Keratinocyte (primary cell): ENCODE measurements around the gene HEPHL1. TPM values are rescaled to one million over a fixed set of nuclear protein-coding genes. Genes with fewer than 3 reads are reported as not detected.
A peak's percentile ranks its signal among the peaks of the same experiment; 100 is the strongest.

Source experiments
- DNase-seq: peaks from one replicate; pipeline ENCODE4 v3.0.0-alpha.2; 2011; ENCODE audit warnings: low read depth, missing footprints, low spot score
- FAIRE-seq: peaks from 2 replicates; lab custom pipeline; 2011; peaks lifted over from hg19 to GRCh38; lab: Jason Lieb, UNC
- H2AFZ ChIP-seq: 2 replicates; pipeline ENCODE4 v1.6.0; 2012; ENCODE audit warnings: low read length, control low read depth, inconsistent platforms; ENCODE audit not compliant: control insufficient read depth
- H3K27ac ChIP-seq: 2 replicates; pipeline ENCODE4 v1.5.1; 2011; ENCODE audit warnings: low read length; ENCODE audit not compliant: control insufficient read depth, insufficient read depth
- H3K27me3 ChIP-seq: 3 replicates; pipeline ENCODE4 v1.6.0; 2011; ENCODE audit warnings: low read length; ENCODE audit not compliant: control insufficient read depth, insufficient read depth; ENCODE audit errors: extremely low read depth
- H3K36me3 ChIP-seq, 2 experiments: 2 replicates in 1 of 2; 3 replicates in 1 of 2; pipeline ENCODE4 v1.5.1; 2011; ENCODE audit warnings: low read length in 2 of 2, mild to moderate bottlenecking in 1 of 2; ENCODE audit not compliant: control insufficient read depth in 2 of 2, insufficient read depth in 2 of 2; ENCODE audit errors: extremely low read depth in 1 of 2
- H3K4me1 ChIP-seq: 3 replicates; pipeline ENCODE4 v1.5.1; 2011; ENCODE audit warnings: low read length; ENCODE audit not compliant: control insufficient read depth, insufficient read depth; ENCODE audit errors: extremely low read depth
- H3K4me2 ChIP-seq: 3 replicates; pipeline ENCODE4 v1.6.0; 2011; ENCODE audit warnings: low read depth, low read length; ENCODE audit not compliant: control insufficient read depth, insufficient read depth; ENCODE audit errors: extremely low read depth
- H3K4me3 ChIP-seq, 3 experiments: fragments of 200-600 bp in 1 of 3; sonication (generic) in 1 of 3; 2 replicates in 2 of 3; 3 replicates in 1 of 3; pipeline ENCODE4 v1.5.1; 2011 to 2016; ENCODE audit warnings: low read length in 3 of 3, mild to moderate bottlenecking in 3 of 3, control low read depth in 2 of 3, inconsistent platforms in 1 of 3, low read depth in 1 of 3, mixed read lengths in 1 of 3, mixed run types in 1 of 3, moderate library complexity in 1 of 3; ENCODE audit not compliant: control insufficient read depth in 2 of 3, insufficient read depth in 2 of 3; ENCODE audit errors: extremely low read depth in 1 of 3
- H3K79me2 ChIP-seq: 2 replicates; pipeline ENCODE4 v1.6.0; 2012; ENCODE audit warnings: low read length; ENCODE audit not compliant: control insufficient read depth, insufficient read depth
- H3K9ac ChIP-seq: 3 replicates; pipeline ENCODE4 v1.6.0; 2011; ENCODE audit warnings: low read length; ENCODE audit not compliant: control insufficient read depth, insufficient read depth; ENCODE audit errors: extremely low read depth
- H3K9me1 ChIP-seq: 3 replicates; pipeline ENCODE4 v1.6.0; 2011; ENCODE audit warnings: low read length; ENCODE audit not compliant: control insufficient read depth, insufficient read depth; ENCODE audit errors: extremely low read depth
- H3K9me3 ChIP-seq: 2 replicates; pipeline ENCODE4 v1.5.1; 2012; ENCODE audit warnings: low read depth, low read length; ENCODE audit not compliant: control insufficient read depth
- H4K20me1 ChIP-seq: 3 replicates; pipeline ENCODE4 v1.6.0; 2011; ENCODE audit warnings: low read length; ENCODE audit not compliant: control insufficient read depth, insufficient read depth; ENCODE audit errors: extremely low read depth
- EZH2 ChIP-seq: IDR thresholded peaks from one replicate; pipeline ENCODE4 v1.6.1; 2012; ENCODE audit warnings: inconsistent platforms, mild to moderate bottlenecking, low read length, moderate library complexity
- dilution Hi-C: fragments of 300-500 bp; cut with MboI; formaldehyde crosslinking; loops from one replicate; pipeline ENCODE4 v1.7.0; 2020; ENCODE audit warnings: low sequenced_read_pairs; ENCODE audit not compliant: extremely low pct_ligation_motif_present
- polyA plus RNA-seq, 5 experiments: library from polyadenylated mRNA; depleted of rRNA in 3 of 5; stranded (reverse) in 3 of 5; stranded (forward) in 1 of 5; unstranded in 1 of 5; fragments of >200 nt; gene quantifications; 1 replicate in 1 of 5; 2 replicates in 3 of 5; 3 replicates in 1 of 5; pipeline versions ENCODE4 v1.2.1 to v1.2.3, GENCODE V29; 2011 to 2012; ENCODE audit warnings: missing spikeins in 2 of 5, low read depth in 1 of 5, low replicate concordance in 1 of 5
- TF ChIP-seq, protein P1 (sequence below), 3 experiments: IDR thresholded peaks in 1 of 3; conservative IDR thresholded peaks in 1 of 3; optimal IDR thresholded peaks in 1 of 3; 2 replicates in 2 of 3; 3 replicates in 1 of 3; pipeline versions ENCODE3 to v1.5.1; 2011; ENCODE audit warnings: low read length in 3 of 3, mild to moderate bottlenecking in 3 of 3, moderate library complexity in 2 of 3, control low read depth in 1 of 3, inconsistent platforms in 1 of 3; ENCODE audit not compliant: insufficient read depth in 2 of 3; ENCODE audit errors: extremely low read depth in 1 of 3

The HEPHL1 gene
- polyA plus RNA-seq, 1 donor (not counting 4 experiments of a cell fraction or from before 2014, with no cell fraction given) = 138 TPM

DNA sequence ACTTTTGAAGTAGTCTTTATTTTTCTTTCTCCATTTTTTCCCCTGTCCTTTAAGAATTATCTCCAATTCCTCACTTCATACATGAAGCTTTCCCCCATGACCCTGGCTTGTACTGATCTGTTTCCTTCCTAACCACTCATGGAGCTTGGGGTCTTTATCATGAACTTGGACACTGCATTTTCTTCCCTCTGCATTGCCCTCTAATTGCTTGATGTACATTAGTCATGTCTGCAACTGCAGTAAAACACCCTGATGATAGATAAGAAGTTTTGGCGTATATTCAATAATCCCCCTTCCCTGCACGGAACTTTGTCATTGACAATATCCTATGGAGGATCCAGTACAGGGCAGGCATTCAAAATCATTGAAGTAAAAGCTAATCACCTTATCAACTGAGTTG, 3.4 kb downstream of the HEPHL1 start:
- Histone ChIP-seq H3K9me3 (no peaks in the 10 kb centered on the region), H3K79me2 (peaks cover 68% of the 10 kb centered on the region), H2AFZ (no peak overlapping the region), H3K9ac (no peak overlapping the region), H3K36me3 (no peaks in the 10 kb centered on the region), H3K27ac (no peak overlapping the region), H3K27me3 (no peaks in the 10 kb centered on the region), H3K4me1 (peaks cover 55% of the 10 kb centered on the region), H3K4me2 (no peak overlapping the region), H3K4me3 (no peak overlapping the region), H4K20me1 (no peaks in the 10 kb centered on the region), H3K9me1 (no peaks in the 10 kb centered on the region)
- TF ChIP-seq EZH2 = no peak
- TF ChIP-seq, protein P1, sequence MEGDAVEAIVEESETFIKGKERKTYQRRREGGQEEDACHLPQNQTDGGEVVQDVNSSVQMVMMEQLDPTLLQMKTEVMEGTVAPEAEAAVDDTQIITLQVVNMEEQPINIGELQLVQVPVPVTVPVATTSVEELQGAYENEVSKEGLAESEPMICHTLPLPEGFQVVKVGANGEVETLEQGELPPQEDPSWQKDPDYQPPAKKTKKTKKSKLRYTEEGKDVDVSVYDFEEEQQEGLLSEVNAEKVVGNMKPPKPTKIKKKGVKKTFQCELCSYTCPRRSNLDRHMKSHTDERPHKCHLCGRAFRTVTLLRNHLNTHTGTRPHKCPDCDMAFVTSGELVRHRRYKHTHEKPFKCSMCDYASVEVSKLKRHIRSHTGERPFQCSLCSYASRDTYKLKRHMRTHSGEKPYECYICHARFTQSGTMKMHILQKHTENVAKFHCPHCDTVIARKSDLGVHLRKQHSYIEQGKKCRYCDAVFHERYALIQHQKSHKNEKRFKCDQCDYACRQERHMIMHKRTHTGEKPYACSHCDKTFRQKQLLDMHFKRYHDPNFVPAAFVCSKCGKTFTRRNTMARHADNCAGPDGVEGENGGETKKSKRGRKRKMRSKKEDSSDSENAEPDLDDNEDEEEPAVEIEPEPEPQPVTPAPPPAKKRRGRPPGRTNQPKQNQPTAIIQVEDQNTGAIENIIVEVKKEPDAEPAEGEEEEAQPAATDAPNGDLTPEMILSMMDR (optimal IDR thresholded peaks at IDR 0.05 in 1 of 3, IDR thresholded peaks at IDR 0.05 in 1 of 3, conservative IDR thresholded peaks at IDR 0.05 in 1 of 3; ENCODE audit: extremely low read depth in 1 of 3, insufficient read depth in 2 of 3, low read length in 3 of 3) = no peak
- FAIRE-seq (peak; percentile 26), DNase-seq (no peak)
- dilution Hi-C loops = no loop called here

DNA sequence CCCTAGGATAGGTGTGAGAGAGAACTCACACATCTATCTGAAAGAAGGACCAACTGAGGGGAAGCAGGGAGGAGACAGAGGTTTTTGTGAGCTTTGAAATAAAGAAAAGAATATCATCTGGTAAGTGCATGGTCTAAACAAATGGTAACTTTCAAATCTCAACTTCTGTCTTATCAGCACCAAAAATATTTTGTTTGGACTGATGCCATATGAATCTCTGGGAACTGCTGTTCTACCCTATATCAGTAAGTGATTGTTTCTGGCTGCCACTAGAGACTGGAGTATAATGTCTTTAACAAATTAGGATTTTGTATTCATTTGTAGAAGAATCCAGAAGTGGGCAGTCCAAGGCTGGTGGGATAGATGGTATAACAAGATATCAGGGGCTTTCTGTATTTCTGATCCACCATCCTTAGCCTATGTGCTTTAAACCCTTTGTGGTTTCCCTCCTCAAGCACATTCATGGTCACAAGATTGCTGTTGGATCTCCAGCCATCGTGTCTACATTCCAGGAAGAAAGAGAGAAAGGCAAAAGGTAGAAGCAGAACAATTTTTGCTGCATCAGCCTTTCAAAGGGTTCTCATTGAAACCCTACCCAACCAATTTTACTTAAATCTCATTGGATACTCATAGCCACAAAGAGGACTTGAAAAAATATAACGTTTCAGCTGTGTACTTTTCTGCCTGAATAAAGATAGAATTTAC, 4.7 kb downstream of the HEPHL1 start:
- Histone ChIP-seq H3K4me1 (peaks cover 52% of the 10 kb centered on the region), H2AFZ (no peak overlapping the region), H3K4me2 (no peak overlapping the region), H3K79me2 (peaks cover 78% of the 10 kb centered on the region), H3K9ac (no peak overlapping the region), H3K9me1 (no peaks in the 10 kb centered on the region), H3K27ac (no peak overlapping the region), H3K36me3 (peaks cover 0 to 2% of the 10 kb centered on the region in 2 experiments), H4K20me1 (no peaks in the 10 kb centered on the region), H3K4me3 (no peak overlapping the region), H3K9me3 (no peaks in the 10 kb centered on the region), H3K27me3 (no peaks in the 10 kb centered on the region)
- DNase-seq (no peak), FAIRE-seq (no peak)
- dilution Hi-C loops = no loop called here
- no peak for TF ChIP-seq EZH2
- TF ChIP-seq, protein P1 (optimal IDR thresholded peaks at IDR 0.05 in 1 of 3, IDR thresholded peaks at IDR 0.05 in 1 of 3, conservative IDR thresholded peaks at IDR 0.05 in 1 of 3; ENCODE audit: extremely low read depth in 1 of 3, insufficient read depth in 2 of 3, low read length in 3 of 3) = no peak
